Left hindlimb (tissue), 1 donor: ENCODE data around the gene TMEM203.

Experiments
- DNase-seq: peaks from one replicate; pipeline ENCODE4 v3.0.0-alpha.2; 2018

TMEM203 gene

DNA sequence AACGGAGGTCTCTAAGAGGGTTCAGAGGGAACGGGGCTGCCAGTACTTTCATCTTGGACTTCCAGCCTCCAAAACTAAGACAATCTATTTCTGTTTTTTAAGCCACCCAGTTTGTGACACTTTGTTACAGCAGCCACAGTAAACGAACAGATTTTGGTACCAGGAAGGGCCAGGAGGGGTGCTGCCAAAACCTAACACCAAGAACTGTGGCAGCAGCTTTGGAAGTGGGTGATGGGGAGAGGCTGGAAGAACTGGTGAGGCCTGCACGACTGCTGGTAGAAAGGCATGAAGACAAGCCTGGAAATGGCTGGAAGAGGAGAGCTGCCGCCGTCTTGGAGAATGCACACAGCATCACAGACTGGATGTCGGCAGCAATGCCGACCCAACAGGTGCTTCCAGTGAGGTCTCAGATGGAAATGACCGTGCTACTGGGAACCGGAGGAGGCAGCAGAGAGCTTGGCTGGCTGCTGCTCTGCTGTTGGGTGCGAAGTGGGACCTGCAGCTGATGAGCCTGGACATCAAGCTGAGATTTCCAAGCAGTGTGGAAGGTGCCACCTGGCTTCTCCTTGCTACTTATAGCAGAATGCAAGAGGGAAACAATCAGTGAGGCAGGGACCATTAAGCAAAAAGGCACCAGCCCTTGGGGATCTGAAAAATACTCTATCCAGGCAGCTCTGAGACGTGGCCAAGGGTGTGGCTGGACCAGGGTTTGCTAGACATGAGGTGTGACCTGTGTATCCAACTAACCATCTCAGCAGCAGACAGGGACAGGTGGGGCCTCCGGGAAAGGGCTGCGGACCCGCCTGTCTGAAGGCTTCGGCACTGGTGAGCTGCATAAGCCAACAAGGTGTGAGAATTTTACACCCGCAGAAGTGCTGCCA lies 28.9 kb downstream of the TMEM203 start:
- DNase-seq, result no peak

DNA sequence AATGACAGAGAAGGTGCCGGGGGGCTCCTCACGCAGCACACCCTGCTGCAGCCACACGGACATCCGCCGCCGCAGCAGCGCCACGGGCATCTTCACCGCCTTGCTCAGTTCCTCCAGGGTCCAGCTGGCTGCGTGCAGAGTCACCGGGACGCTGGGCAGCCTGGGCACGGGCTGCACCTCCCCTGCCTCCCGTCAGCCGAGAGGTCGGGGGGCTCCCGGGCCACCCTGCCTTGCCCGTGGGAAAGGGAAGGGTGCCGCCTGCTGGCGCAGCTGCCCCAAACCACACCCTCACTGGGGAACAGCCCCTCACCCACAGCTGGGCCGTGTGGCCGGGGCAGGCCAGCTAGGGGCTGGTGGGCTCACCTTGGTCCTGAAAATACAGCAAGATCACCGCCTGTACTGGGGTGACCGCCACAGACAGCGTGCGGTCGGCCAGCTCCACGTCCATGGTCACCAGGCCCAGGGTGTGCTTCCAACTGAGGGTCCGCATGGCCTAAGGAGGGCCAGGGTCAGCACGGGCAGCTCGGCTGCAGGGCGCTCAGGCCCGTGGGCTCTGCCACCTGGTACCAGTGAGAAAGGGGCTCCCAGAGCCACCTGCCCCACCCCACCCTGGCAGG lies 30.0 kb downstream of the TMEM203 start:
- DNase-seq, result no peak

DNA sequence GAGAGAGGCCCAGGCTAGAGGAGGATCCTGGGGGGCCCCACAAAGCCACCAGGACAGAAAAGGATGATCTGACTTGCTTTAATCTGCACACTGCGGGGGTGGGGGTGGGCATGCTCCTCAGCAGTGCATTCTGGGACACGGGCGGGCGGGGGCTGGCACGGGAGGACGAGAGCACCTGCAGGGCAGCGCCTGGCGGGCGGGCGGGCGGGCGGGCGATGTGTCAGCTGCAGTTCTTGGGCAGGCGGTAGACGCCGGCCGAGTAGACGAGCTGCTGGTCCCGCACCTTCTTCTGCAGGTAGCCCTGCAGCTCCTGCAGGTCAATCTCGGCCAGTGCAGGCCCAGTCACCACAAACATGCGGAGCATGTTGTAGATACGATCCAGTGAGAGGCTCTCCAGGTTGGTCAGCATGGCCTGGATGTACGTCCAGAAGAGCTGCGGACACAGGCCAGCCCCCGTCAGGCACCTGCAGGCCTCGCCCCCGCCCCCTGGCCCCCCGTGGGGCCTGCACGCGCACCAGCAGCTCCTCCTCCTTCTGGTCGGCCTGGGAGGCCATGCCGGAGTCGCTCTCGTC lies 30.6 kb downstream of the TMEM203 start:
- DNase-seq, result no peak

DNA sequence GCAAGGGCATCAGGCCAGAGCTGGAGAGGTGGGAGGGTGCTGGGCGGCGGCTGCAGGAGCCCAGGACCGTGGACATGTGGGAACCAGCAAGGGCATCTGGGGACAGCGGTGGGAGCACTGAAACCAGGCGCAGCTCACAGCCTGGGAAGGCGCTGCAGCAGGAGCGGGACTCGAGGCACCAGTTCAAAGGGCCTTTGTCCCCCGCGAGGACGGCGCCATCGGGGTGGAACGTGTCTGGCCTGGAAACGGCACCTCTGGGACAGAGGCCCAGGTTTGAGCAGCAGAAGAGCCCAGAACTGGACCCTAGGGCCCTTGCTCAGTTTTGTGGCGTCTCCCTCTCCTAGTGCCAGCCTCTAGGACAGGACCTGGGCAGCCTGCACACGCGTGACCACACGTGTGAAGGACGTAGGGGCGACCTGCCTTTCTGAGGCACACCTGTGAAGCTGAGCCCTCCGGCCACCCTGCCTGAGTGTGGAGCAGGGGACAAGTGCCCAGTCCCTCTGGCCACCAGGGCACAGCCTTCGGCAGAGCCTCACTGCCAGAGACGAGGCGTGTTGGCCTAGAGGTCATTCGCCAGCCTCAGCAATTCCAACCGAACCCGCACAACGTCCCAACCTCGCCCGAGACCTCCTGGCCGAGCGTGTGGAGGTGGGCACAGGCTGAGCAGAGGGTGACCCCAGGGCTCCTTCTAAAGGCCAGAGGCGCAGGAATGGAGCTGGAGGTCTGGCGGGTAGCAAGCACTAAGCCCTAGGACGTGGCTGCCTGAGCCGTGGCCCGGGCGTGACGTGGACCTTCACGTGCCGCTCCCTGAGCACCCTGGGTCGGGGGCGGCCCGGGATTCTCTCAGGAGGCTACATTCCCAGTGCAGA lies 31.4 kb downstream of the TMEM203 start:
- no peak for DNase-seq

DNA sequence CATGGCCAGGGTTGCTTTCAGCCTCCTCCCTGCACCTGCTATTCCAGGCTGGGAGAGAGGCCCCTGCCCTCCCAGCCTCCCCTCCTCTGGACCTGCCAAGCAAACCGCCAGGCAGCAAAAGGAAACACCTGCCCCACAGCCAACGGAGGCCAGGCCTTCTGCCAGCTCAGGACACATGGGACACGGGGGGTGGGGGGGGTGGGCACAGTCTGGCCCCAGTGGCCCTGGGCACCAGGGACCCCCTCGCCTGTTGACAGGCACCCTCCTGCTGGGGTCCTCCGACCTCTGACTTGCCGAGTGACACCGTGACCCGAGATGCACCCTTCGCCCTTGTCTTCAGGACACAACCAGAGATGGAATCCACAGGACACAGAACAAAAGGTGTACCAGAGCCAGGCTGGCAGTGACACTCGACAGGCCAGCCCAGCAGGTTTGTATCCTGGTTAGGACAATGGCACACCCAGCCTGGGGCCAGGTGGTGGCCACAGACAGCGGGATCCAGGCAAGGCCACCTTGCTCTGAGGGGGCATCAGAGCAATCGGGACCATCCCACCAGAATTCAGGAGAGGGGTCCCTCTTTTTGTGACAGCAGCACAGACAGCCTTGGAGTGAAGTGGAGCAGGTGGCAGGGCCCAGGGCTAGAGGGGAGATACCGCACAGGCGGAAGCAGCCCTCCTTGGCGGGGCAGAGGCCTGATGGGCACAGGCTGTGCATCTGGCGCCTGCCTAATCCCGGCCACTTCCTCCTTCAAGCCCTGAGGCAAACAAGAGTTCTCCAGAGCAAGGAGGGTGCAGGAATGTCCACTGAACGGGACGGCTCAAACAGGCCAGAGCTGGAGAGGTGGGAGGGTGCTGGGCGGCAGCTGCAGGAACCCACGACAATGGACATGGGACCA lies 32.3 kb downstream of the TMEM203 start:
- DNase-seq, result no peak

DNA sequence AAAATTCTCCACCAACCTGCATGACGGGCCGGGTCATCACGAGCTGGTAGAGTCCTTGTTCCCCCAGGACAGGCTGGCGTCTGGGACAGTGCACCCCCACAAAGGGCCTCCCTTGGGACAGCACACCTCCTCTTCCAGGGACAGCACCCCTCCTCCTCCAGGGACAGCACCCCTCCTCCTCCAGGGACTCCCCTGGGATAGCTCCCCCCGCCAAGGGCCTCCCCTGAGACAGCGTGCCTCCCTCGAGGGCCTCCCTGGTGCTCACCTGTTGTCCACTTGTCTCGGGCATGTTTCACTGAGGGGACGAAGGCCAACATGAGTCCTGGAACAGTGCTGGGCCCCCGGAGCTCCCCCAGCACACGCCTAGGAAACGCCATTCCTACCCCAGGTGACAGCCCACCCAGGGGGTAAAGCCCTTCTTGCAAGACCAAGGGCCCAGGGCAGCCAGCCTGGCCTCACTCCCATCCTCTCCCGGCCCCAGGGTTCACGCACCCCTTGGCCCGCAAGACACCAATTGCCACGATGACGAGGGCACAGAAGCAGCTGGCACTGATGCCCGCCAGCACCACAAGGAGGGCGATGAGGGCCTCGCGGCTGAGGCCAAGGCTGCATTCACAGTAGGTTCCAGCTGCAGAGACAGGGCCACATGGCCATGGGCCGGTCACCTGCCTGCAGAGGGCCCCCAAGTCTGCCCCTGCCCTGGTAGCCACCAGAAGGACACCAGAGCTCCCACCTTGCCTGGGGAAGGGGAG lies 34.1 kb downstream of the TMEM203 start:
- DNase-seq, result no peak

DNA sequence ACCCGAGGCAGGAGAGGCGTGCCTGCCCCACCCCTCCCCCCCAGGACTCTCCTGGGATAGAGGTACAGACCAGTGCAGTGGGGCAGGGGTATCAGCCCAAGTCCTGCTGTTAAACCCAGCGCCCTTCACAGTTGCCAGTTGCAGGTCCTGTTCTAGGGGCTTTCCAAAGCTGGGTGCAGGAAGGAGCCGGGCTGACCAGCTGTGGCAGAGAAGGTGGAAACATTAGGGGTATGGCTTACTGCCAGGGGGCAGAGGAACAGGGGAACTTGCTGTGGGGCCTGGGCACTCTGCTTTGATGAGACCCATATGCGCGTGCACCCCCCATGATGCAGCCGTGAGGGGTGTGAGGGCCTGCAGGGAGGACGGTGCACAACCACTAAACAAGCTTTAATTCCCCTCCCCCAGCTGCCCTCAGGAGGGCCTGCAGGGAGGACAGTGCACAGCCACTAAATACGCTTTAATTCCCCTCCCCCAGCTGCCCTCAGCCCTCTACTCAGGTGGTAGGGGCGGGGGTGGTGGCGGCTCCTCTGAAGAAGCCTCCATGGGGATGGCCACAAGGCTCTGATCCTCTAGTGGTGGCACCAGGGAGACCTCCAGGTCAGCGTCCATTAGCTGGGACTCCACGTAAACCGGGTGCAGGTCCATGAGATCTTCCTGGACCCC lies 34.8 kb downstream of the TMEM203 start:
- DNase-seq, result no peak

DNA sequence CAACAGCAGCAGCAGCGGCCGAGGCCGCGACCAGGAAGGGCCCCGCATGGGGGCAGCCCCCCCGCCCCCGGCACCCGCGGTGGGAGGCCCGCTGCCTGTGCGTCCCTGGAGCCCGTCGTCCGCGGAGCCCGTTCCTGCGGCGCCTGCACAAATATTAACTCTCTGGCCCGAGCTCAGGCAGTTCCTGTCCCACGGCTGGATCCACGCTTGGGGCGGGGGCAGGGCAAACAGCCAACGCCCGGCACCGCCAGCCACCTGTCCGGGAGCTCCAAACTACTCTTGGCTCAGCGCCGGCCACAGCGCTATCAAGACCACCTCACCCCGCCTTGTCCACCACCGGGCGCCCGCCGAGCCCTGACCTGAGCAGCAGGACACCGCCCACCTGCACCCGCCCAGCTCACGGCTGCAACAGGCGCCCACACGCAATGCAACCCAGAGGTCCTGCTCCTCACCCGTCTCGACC lies 35.5 kb downstream of the TMEM203 start, which contains the start of gene LRRC26:
Gene LRRC26, minus strand, starts transcription at position 156 of the 463 bp plus-strand sequence. Its CDS starts 108 bp downstream, at position 48.
- DNase-seq, result no peak

DNA sequence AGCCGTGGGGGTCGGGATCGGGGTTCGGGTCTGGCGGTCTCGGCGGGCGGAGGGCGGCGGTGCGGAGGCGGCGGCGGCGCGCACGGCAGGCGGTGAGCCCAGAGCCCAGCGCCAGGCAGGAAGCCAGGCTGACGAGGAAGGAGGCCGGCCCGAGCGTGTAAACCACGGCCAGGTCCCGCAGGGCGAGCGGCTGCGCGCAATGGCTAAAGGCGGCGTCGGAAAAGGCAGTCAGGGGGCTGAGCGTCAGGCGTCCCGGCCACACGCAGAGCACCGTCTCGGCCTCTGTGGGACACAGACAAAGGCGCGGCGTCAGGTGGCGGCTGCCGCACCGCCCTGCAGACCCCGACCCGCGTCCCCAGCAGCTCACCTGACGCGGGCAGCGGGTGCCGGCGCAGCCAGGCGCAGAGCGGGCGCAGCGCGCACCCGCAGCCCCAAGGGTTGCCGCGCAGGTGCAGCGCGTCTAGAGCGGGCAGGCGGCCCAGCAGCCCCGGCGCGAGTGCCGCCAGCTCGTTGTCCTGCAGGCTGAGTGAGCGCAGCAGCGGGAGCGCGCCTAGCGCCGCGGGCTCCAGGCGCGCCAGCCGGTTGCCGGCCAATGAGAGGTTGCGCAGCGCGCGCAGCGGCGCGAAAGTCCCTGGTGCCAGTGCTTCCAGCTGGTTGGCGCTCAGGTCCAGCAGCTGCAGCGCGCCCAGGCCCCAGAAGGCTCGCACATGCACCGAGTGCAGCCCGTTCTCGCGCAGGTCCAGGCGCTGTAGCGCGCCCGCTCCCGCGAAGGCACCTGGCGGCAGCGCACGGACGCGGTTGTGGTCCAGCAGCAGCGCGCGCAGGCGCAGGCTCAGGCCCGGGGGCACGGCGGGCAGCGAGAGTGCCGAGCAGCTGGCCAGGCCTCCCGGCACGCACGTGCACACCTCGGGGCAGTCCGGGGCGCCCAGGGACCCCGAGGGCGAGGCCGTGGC lies 36.3 kb downstream of the TMEM203 start:
- DNase-seq, result no peak

DNA sequence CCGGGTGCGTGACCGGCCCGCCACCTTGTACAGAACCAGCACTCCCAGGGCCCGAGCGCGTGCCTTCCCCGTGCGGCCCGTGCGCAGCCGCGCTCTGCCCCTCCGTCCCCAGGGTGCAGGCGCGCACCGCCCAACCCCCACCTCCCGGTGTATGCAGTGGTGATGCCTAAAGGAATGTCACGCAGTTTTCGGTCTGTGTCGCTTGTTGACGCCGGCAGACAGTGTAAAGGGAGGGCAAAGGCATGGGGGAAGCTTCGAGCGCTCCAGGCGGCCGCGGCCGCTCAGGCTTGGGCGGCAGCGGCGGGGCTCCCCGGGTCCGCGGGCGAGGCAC lies 36.9 kb downstream of the TMEM203 start:
- no peak for DNase-seq

DNA sequence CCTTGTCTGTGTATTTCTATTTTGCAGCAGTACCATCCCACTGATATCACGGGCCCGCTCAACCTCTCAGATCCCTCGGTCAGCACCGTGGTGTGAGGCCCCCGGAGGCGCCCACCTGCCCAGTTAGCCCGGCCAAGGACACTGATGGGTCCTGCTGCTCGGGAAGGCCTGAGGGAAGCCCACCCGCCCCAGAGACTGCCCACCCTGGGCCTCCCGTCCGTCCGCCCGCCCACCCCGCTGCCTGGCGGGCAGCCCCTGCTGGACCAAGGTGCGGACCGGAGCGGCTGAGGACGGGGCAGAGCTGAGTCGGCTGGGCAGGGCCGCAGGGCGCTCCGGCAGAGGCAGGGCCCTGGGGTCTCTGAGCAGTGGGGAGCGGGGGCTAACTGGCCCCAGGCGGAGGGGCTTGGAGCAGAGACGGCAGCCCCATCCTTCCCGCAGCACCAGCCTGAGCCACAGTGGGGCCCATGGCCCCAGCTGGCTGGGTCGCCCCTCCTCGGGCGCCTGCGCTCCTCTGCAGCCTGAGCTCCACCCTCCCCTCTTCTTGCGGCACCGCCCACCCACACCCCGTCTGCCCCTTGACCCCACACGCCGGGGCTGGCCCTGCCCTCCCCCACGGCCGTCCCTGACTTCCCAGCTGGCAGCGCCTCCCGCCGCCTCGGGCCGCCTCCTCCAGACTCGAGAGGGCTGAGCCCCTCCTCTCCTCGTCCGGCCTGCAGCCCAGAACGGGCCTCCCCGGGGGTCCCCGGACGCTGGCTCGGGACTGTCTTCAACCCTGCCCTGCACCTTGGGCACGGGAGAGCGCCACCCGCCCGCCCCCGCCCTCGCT lies 37.5 kb downstream of the TMEM203 start:
- DNase-seq, result no peak

DNA sequence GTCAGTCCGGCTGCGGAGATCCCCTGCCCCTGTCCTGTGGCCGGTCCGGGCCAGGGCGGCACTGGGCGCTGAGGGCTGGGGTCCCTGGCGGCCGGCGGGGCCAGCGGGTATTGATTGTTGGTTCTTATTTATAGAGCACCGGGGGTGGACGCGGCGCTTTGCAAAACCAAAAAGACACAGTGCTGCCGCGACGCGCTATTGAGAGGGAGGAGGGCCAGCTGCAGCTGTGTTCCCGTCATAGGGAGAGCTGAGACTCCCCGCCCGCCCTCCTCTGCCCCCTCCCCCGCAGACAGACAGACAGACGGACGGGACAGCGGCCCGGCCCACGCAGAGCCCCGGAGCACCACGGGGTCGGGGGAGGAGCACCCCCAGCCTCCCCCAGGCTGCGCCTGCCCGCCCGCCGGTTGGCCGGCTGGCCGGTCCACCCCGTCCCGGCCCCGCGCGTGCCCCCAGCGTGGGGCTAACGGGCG lies 38.1 kb downstream of the TMEM203 start:
- DNase-seq, result no peak

DNA sequence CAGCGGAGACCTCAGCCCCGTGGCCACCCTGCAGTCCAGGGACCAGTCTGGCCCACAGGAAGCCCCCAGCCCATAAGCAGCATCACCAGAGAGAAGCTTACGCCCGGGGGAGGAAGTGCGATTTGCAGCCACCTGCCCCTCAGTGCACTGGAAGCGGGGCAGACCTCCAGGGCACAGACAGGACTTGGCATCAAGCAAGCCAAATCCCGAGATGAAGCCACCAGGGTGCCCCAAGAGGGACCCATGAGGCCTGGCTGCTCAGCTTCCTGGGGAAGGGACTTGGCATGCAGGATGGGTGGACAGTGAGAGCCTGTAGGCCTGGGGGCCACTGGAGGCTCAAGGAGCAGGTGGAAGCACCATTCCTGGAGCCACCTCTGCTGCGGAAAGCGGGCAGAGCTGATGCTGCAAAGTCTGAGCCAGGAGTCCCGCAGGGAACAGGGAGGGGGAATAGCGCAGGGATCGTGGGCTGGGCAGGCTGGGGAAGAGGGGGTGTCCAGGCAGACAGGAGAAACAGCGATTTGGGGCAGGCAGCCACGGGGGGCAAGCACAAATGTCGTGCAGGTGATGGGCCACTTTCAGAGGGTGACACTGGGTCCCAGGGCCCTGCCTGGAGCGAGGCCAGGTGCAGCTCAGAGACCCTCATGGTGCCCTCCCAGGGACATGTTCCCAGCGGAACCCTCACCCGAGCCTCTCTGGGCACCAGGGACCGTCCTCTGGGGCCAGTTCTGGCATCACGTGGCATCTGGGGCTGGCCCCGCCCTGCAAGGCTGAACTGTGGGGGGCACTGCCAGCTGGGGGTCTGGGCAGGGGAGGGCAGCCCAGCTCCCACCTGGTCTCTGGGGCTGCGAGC lies 38.8 kb downstream of the TMEM203 start:
- DNase-seq, result no peak

DNA sequence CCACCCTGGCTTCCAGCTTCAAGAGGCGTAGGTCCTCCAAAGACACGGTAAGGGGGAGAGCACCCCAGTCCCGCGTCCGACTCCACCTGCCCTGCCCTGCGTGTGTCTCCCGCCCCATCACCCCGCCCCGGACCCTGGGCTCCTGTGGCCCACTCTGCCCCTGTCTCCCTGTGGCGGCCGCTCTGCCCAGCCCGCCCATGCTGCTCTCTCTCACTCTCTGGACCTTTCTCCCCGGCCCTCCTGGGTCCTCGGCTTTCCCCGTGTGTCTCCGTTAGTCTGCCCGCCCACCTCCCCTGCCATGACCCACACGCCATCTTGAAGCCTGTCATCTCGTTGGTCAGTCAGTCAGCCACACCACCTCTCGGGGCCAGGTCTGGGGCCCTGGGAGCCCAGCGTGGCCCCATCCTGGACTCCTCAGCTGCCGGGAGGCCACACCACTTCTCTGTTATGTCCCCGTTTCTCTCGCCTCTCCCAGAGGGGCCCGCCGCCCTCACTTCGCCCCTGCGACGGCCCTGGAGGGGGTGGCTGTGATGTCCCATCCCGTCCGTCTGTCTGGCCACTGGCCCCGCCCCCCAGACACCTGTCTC lies 40.1 kb downstream of the TMEM203 start:
- no peak for DNase-seq

DNA sequence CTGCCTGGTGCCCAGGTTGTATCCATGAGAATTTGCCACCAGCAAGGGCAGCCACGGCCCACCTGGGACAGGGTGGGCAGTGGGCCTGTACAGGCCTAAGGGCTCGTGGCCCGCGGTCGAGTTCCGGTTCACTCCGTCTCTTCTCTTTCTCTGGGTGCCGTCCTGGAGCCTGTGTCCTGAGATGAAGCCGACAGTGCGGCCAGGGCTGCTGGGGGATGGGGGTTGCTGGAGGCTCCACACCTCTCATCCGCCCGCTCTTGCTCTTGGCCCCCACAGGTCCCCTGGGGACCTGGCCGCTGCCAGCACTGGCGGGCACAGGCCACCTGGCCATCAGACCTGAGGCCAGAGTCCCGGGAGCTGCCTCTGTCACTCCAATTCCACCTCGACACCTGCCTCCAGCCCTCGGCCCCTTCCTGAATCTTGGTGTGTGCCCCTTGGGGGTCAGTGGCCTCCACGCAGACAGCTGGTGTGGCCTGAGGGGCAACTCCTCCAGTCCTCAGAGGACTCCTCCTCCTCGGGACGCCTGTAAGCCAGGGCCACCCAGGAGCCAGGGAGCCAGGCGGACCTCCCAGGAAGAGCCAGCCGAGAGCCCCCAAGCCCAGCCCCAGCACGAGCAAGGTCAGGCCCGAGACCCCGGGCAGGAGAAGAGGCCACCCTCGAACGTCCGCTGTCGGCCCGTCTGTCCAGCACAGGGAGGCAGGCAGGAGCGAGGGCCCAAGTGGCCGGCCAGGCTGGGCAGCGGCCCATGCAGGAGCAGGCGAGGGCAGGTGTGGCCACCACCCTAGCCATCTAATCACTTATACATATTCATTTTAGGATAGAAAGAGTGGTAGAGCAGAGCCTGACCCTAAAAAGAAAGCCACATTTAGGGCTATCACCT lies 40.8 kb downstream of the TMEM203 start:
- no peak for DNase-seq

DNA sequence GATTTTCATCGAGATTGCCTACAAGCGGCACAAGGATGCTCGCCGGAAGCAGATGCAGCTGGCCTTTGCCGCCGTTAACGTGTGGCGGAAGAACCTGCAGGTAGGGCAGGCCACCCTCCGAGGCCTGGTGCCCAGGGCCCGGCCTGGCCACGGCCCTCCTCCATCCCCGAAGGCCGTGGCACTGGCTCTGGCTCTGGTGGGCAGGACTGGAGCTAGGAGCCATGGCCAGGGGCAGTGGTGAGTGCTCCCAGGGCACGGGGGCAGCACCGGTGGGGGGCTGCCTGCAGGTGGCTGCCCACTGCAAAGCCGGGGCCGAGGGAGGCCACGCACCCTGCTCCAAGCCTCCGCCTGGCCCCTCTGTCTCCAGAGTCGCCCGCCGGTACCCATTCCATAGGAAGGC lies 41.6 kb downstream of the TMEM203 start:
- no peak for DNase-seq
